Activated CD4-positive, alpha-beta T cell treated with anti-CD3 and anti-CD28 coated beads, Interleukin-2, amount 50 U/mL, for 24 hours (primary cell): ENCODE measurements around the gene FLT3.
A peak's percentile ranks its signal among the peaks of the same experiment; 100 is the strongest.
"Not testable (repeated sequence)": the region's sequence is repeated elsewhere in the genome, so short reads cannot be mapped to it uniquely, and the experiment has no call there.

Experiments used
- DNase-seq, 2 donors: peaks; one replicate each; pipeline ENCODE4 v3.0.0-alpha.2; 2020; ENCODE audit warnings: low read depth in 1 of 2, low spot score in 1 of 2

The FLT3 gene

GRCh38 chr13:28101886-28102285 is 1.5 kb upstream of the FLT3 start:
- not testable (repeated sequence) for DNase-seq

GRCh38 chr13:28099396-28100149 is 803 bp downstream of the FLT3 start:
- no peak for DNase-seq

GRCh38 chr13:28097503-28097902 is 2.9 kb downstream of the FLT3 start:
- no peak for DNase-seq

- DNase-seq: no peak
Measured at GRCh38 chr13:28094306-28094705, 6.1 kb downstream of the FLT3 start.

- no peak for DNase-seq
Measured at GRCh38 chr13:28093881-28094280, 6.5 kb downstream of the FLT3 start.

- DNase-seq: no peak
Measured at GRCh38 chr13:28092431-28092830, 7.9 kb downstream of the FLT3 start.

GRCh38 chr13:28089065-28089464 is 11.3 kb downstream of the FLT3 start:
- no peak for DNase-seq

GRCh38 chr13:28077820-28078219 is 22.6 kb downstream of the FLT3 start:
- DNase-seq: not testable (repeated sequence)

- DNase-seq: no peak
Measured at GRCh38 chr13:28077231-28077630, 23.1 kb downstream of the FLT3 start.

GRCh38 chr13:28071424-28071823 is 29.0 kb downstream of the FLT3 start:
- DNase-seq: no peak

- no peak for DNase-seq
Measured at GRCh38 chr13:28067491-28067890, 32.9 kb downstream of the FLT3 start.

GRCh38 chr13:28058866-28059613 is 41.3 kb downstream of the FLT3 start:
- peak; percentile 4 to 25 for DNase-seq

GRCh38 chr13:28056970-28057712 is 43.2 kb downstream of the FLT3 start:
- no peak for DNase-seq

- no peak for DNase-seq
Measured at GRCh38 chr13:28056426-28056825, 44.0 kb downstream of the FLT3 start.

- DNase-seq: no peak
Measured at GRCh38 chr13:28055357-28055756, 45.0 kb downstream of the FLT3 start.

- DNase-seq: no peak
Measured at GRCh38 chr13:28052945-28053344, 47.4 kb downstream of the FLT3 start.

GRCh38 chr13:28049880-28050875 is 50.2 kb downstream of the FLT3 start:
- DNase-seq: no peak

- DNase-seq: no peak
Measured at GRCh38 chr13:28049215-28049614, 51.2 kb downstream of the FLT3 start.

- DNase-seq: no peak
Measured at GRCh38 chr13:28048768-28049167, 51.6 kb downstream of the FLT3 start.

GRCh38 chr13:28047757-28048388 is 52.5 kb downstream of the FLT3 start:
- DNase-seq: no peak
